Measurements from ENCODE around the gene PHACTR2.

DNA sequence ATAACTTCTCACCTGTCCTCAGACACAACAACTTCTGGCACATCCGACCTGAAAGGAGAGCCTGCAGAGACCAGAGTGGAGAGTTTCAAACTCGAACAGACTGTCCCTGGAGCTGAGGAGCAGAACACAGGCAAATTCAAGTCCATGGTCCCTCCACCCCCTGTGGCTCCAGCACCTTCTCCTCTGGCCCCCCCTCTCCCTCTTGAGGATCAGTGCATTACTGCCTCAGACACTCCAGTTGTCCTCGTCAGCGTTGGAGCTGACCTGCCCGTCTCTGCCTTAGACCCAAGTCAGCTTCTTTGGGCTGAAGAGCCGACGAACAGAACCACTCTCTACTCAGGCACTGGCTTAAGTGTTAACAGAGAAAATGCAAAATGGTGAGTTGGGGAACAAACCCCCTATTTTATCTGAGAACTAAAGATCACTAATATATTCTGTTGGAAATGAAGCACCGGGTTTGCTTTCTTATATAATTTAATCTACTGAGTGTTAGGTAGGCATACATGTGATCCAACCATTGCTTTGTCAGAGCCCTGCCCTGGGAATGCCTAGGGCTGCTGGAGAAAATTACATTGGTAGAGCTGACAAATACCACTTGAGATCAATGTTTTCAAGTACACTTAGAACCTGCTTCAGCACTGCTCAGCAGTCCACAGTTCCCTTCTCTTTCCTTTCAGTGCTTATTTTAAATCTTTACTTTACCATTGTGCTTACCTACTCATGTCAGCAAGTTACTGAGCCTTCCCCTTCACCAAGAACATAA is 87.8 kb downstream of the PHACTR2 start:
- TF ChIP-seq, protein P1, sequence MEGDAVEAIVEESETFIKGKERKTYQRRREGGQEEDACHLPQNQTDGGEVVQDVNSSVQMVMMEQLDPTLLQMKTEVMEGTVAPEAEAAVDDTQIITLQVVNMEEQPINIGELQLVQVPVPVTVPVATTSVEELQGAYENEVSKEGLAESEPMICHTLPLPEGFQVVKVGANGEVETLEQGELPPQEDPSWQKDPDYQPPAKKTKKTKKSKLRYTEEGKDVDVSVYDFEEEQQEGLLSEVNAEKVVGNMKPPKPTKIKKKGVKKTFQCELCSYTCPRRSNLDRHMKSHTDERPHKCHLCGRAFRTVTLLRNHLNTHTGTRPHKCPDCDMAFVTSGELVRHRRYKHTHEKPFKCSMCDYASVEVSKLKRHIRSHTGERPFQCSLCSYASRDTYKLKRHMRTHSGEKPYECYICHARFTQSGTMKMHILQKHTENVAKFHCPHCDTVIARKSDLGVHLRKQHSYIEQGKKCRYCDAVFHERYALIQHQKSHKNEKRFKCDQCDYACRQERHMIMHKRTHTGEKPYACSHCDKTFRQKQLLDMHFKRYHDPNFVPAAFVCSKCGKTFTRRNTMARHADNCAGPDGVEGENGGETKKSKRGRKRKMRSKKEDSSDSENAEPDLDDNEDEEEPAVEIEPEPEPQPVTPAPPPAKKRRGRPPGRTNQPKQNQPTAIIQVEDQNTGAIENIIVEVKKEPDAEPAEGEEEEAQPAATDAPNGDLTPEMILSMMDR (IDR thresholded peaks at IDR 0.05), result no peak
- TF ChIP-seq POLR2A (IDR thresholded peaks at IDR 0.05), result no peak

All from body of pancreas (tissue), 4 donors.